ENCODE results near the gene ITPR1. TPM values are rescaled to one million over a fixed set of nuclear protein-coding genes. Genes with fewer than 3 reads are reported as not detected.

The ITPR1 gene
- total RNA-seq, 1 experiment from 2014 or later, result 48.5 TPM

DNA sequence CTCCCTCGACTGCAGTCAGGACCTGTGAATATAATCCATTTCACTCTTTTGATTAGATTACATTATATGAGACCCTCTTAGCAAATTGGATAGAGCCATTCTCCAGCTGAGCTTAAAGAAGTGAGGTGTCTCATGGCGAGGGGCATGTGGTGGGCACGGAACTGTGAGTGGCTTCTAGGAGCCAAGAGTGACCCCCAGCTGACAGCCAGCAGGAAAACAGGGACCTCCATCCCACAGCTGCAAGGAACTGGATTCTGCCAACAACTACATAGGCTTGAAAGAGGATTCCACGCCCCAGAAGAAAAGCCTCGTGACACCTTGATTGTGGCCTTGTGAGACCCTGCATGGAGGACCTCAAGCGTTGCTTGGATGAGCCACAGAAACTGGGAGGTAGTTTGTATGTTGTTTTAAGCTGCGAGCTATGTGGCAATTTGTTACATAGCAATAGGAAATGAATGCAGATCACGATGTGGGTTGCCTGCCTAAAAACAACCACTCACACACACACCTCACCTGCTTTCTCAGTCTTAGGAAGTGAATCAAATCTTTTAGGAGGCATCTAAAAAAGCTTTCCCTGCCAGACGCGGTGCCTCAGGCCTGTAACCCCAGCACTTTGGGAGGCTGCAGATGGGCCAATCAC is 401.9 kb downstream of the ITPR1 start:
- H3K4me3 ChIP-seq (ENCODE audit: low read length), result no peak overlapping the region
- ChIA-PET POLR2A (ENCODE audit: unreplicated experiment) (no interaction called here), CTCF (no interaction called here)
- no peak for DNase-seq
- no peak for ATAC-seq
- H3K36me3 ChIP-seq (ENCODE audit: low read depth, low read length), result no peaks in the 10 kb centered on the region
- no peak overlapping the region for H3K27ac ChIP-seq (ENCODE audit: low read length)
- H3K79me2 ChIP-seq (ENCODE audit: low read length), result no peaks in the 10 kb centered on the region
- no peaks in the 10 kb centered on the region for H3K27me3 ChIP-seq (ENCODE audit: low read length)
- no peaks in the 10 kb centered on the region for H3K9me3 ChIP-seq (ENCODE audit: low read length)
- no peak overlapping the region for H2AFZ ChIP-seq (ENCODE audit: low read length)
- intact Hi-C loops (cut with micrococcal nuclease), result no loop called here
- no peaks in the 10 kb centered on the region for H4K20me1 ChIP-seq (ENCODE audit: low read length)
- TF ChIP-seq EZH2phosphoT487 (IDR thresholded peaks at IDR 0.05; ENCODE audit: borderline replicate concordance, low read length), result no peak
- TF ChIP-seq, protein P1, sequence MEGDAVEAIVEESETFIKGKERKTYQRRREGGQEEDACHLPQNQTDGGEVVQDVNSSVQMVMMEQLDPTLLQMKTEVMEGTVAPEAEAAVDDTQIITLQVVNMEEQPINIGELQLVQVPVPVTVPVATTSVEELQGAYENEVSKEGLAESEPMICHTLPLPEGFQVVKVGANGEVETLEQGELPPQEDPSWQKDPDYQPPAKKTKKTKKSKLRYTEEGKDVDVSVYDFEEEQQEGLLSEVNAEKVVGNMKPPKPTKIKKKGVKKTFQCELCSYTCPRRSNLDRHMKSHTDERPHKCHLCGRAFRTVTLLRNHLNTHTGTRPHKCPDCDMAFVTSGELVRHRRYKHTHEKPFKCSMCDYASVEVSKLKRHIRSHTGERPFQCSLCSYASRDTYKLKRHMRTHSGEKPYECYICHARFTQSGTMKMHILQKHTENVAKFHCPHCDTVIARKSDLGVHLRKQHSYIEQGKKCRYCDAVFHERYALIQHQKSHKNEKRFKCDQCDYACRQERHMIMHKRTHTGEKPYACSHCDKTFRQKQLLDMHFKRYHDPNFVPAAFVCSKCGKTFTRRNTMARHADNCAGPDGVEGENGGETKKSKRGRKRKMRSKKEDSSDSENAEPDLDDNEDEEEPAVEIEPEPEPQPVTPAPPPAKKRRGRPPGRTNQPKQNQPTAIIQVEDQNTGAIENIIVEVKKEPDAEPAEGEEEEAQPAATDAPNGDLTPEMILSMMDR (conservative IDR thresholded peaks at IDR 0.05; ENCODE audit: low read depth, low read length), result no peak
- no peak for TF ChIP-seq EZH2 (IDR thresholded peaks at IDR 0.05; ENCODE audit: low read length, unreplicated experiment)
- H3F3A ChIP-seq (ENCODE audit: low read length, unreplicated experiment), result no peaks in the 10 kb centered on the region
- peaks cover 20% of the 10 kb centered on the region; the same call in 1 of the 2 replicates for H3K4me1 ChIP-seq (ENCODE audit: insufficient read depth, low read length)
- no peaks in the 10 kb centered on the region for H3K9me2 ChIP-seq (replicated peaks; ENCODE audit: low read length)
- no peak overlapping the region for H3K4me2 ChIP-seq (ENCODE audit: low read length)
- no TSS peak for BruUV-seq (replicated peaks)
- no peak overlapping the region for H3K9ac ChIP-seq (ENCODE audit: low read length)

DNA sequence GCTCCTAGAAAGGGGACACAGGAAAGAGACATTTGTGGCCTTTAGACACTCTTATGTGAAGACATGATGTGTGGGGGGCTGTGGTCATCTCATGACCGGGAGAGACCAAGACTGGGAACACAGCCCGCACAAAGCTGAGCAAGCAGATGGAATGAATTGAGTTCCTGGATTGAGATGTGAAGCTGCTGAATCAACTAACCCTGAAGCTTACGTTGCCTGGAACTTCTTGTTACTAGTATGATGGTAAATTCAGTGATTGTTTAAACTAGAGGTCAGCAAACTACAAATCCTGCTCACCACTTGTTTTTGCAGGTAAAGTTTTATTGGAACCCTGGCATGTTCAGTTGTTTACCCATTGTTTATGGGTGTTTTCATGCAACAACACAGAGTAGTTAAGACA is 402.7 kb downstream of the ITPR1 start:
- intact Hi-C loops (cut with micrococcal nuclease), result no loop called here
- H3K9me2 ChIP-seq (replicated peaks; ENCODE audit: low read length), result no peaks in the 10 kb centered on the region

More for the DNA sequence above, 402.7 kb downstream of the ITPR1 start:
- ChIA-PET CTCF (no interaction called here), POLR2A (ENCODE audit: unreplicated experiment) (no interaction called here)
- TF ChIP-seq, protein P1 (conservative IDR thresholded peaks at IDR 0.05; ENCODE audit: low read depth, low read length), result no peak
- no peak for TF ChIP-seq EZH2phosphoT487 (IDR thresholded peaks at IDR 0.05; ENCODE audit: borderline replicate concordance, low read length)
- TF ChIP-seq EZH2 (IDR thresholded peaks at IDR 0.05; ENCODE audit: low read length, unreplicated experiment), result no peak
- Histone ChIP-seq H3K36me3 (ENCODE audit: low read depth, low read length) (no peaks in the 10 kb centered on the region), H4K20me1 (ENCODE audit: low read length) (no peaks in the 10 kb centered on the region), H3F3A (ENCODE audit: low read length, unreplicated experiment) (no peaks in the 10 kb centered on the region), H3K27ac (ENCODE audit: low read length) (no peak overlapping the region), H3K4me1 (ENCODE audit: insufficient read depth, low read length) (peaks cover 24% of the 10 kb centered on the region; the same call in 1 of the 2 replicates), H3K79me2 (ENCODE audit: low read length) (no peaks in the 10 kb centered on the region), H2AFZ (ENCODE audit: low read length) (no peak overlapping the region), H3K27me3 (ENCODE audit: low read length) (no peaks in the 10 kb centered on the region), H3K4me3 (ENCODE audit: low read length) (no peak overlapping the region), H3K9ac (ENCODE audit: low read length) (no peak overlapping the region), H3K9me3 (ENCODE audit: low read length) (no peaks in the 10 kb centered on the region), H3K4me2 (ENCODE audit: low read length) (no peak overlapping the region)
- DNase-seq (no peak), ATAC-seq (no peak)
- no TSS peak for BruUV-seq (replicated peaks)

Other genes starting within 250 kb of the ITPR1 start
- 12.8 and 17.5 TPM in 2 replicates for gene SETMAR, start 190.0 kb upstream of the ITPR1 start, total RNA-seq (2014; rRNA removed)
- gene SUMF1, start 26.1 kb upstream of the ITPR1 start, total RNA-seq (2014; rRNA removed), result 79.1 and 81.5 TPM in 2 replicates